ENCODE measurements around the gene SORCS2. TPM values are rescaled to one million over a fixed set of nuclear protein-coding genes. Genes with fewer than 3 reads are reported as not detected.

SORCS2 gene
- total RNA-seq, 1 donor from 2014 or later: 13.4 TPM

- DNase-seq: no peak
Measured at GRCh38 chr4:7736436-7737267, 544.3 kb downstream of the SORCS2 start.

- DNase-seq: no peak
Measured at GRCh38 chr4:7737268-7737645, 544.9 kb downstream of the SORCS2 start.

- no peak for DNase-seq
Measured at GRCh38 chr4:7737752-7738457, 545.6 kb downstream of the SORCS2 start.

DNA sequence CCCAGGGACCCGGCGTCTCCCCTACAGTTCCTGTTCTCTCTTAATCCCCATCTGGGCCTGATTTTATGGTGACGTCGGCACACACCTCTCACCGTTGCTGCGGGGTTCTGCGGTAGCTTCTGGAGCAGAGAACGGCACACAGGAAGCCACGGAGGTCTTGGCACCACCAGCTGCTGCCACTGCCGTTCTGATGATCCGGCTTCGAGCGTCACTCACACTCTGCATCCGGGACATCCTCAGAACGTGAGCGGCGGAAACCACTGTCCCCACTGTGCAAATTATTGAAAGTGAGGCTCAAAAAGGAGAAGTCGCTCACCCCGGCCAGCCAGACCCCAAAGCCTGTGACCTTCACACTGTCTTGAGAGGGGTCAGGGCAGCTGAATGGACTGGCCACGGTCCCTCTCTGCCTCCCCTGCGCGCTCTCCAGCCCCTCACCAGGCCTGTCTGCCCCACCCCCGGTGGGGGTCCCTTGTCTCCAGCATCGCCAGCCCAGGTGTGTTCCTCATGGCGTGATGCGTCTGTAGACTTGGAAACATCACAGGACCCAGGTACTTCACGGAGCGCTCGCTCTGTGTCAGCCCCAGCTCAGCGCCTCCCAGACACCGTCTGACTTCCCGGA lies 546.2 kb downstream of the SORCS2 start:
- no peak for DNase-seq

DNA sequence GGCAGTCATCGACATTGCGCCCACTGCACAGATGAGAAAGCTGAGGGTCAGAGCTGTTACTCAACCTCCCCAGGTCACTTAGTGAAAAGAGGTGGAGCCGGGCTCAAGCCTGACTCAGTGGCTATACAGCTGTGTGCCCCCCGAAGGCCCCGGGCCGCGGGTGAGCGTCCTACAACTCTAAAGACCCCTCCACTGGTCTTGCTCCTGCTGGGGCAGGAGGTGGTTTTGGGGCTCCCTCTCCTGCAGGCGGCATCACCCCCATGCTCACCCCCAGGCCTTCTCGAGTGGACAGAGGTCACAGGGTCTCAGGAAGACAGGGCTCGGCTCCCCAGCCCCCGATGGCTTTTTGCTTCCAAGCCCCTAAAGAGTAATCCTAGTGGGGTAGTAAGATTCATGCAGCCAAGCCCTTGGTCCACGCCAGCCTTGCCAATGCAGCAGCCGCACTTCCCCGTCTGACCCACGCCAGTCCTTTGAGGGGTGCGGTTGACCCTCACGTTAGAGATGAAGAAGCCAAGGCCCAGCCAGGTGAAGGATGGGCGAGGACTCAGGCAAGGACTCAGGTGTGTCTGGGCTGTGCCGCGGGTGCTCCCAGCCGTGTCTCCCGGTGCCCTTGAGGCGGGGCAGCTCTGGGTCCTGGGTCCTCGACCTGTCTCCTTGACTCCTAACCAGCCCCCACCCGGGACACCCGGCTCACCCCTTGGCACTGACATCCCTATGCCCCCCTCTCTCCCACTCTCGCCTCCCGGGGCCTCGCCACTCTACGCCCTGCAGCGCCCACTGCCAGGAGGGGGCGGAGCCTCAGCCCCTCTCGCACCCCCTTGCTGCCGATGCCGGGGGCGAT lies 547.0 kb downstream of the SORCS2 start:
- DNase-seq: no peak

DNA sequence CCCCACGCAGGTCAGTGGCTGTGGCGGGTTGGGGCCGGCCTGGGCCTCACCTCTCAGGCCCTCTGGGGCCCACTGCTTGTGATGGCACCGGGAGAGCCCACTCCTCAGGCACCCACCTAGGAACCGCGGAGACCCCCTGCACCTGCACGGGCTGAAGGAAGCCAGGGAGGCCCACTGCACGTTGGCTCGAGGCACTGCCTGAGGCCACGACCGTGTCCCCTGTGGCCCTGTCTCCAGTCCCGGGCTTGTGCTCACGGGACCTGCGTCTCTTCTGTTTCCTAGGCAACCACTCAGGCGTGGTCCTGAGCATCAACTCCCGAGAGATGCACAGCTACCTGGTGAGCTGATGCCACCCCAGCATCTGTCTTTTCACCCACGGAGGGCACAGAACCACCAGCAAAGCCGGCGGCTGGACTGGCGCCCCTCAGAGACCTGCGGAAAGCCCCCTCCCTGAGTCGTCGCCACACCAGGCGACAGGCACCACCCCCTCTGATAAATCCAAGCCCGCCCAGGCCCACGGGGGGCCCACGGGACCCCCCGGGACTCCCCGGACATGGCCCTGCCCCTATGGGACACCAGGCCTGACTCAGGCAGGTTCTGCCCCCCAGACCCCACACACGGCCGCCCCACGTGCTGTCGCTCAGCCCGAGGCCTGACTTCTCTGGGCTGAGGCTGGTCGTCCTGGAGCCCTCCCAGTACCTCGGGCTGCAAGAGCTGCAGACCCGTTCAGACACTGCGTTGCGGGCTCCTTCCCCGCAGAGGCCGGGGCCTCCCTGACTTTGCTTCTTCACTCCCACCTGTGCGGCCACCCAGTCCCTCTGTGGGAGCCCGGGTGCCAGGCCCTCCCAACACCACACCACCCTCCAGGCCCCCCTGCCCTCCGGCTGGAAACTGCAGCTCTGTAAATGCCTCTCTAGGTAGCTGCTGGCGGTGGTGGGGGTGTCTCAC lies 547.9 kb downstream of the SORCS2 start:
- no peak for DNase-seq

- no peak for DNase-seq
Measured at GRCh38 chr4:7740866-7741525, 548.7 kb downstream of the SORCS2 start.

GRCh38 chr4:7741946-7742806 lies 549.8 kb downstream of the SORCS2 start:
- no peak for DNase-seq

DNA sequence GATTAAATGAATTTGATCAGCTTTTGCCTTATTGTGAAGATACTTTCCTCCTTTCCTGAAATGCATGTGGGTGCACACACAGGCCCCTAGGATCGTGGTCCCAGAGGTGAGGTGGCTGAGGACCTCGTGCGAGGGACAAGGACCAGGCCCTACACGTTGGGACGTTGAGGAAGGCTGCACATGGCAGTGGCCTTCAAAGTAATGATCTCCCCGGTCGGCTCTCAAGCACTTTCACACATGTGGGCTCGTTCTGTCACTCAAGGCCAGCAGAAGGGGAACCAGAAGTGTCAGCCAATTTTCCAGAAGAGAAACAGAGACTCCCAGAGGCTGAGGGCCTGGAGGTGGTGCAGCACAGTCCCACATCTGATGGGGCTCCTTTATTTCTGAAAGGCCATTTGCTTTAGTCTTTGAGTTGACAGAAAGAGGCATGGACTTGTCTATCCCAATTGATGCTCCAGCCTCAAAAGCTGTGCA lies 550.5 kb downstream of the SORCS2 start:
- no peak for DNase-seq

DNA sequence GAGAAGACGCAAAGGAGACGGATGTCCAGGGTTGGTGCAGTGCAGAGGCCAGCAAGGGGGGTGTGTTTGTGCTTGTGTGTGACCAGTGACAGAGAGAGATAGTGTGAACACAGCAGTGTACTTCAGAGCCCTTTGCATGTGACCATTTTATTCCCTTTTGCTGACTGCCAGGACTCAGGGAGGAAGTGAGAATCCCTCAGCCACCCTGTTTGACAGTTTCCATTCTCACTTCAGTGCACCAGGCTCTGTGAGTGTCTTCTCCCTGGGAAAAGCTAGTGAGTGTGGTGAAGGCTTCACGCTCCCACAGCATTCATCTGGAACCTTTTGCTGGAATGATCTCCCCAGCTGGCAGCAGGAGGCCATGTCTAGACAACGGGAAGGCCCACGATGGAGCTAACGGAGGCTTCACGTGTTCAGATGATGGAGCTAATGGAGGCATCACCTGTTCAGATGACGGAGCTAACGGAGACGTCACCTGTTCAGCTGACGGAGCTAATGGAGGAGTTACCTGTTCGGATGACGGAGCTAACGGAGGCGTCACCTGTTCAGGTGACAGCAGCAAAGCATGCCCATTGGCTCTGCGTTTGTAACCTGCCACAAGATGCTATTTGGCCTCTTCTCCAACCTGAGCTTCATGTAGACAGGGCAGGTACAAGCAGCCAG lies 551.9 kb downstream of the SORCS2 start:
- no peak for DNase-seq

GRCh38 chr4:7745301-7745885 lies 553.1 kb downstream of the SORCS2 start:
- DNase-seq: no peak

- no peak for DNase-seq
Measured at GRCh38 chr4:7746351-7747061, 554.2 kb downstream of the SORCS2 start.

DNA sequence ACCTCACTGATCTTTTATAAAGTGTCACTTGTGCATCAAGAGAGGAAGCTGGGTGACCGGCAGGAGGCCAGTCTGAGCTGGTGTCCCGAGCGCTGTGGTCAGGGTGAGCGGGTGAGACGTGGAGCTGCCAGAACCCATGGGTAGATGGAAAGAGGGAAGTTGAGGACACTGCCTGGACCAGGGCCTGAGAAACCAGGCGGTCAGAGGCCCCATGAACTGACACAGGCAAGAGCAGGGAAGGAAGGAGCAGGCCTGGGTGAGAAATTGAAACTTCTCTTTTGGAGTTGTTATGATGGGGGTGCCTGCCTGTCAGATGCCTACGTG lies 554.7 kb downstream of the SORCS2 start:
- DNase-seq: no peak

DNA sequence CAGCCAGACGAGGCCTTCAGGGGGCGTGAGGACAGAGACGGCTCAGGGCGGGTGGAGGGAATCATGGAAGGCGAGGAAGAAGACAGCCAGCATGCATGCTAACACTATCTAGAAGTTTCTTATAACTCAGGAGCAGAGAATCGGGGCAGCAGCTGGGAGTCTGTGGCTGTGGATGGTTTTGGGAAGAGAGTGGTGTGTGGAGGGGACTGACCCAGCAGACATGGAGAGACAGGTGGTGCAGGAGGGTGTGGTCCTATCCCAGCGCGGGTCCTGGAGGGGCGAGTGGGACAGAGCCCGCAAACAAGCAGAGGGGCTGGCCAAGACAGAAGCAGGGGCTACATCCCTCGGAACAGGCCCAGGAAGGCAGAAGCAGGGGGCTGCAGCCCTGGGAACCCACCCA lies 555.2 kb downstream of the SORCS2 start:
- peak; percentile 64 for DNase-seq

GRCh38 chr4:7750523-7750922 lies 558.2 kb downstream of the SORCS2 start:
- DNase-seq: peak; percentile 43

- no peak for DNase-seq
Measured at GRCh38 chr4:7750972-7751371, 558.6 kb downstream of the SORCS2 start.

- no peak for DNase-seq
Measured at GRCh38 chr4:7752649-7753048, 560.3 kb downstream of the SORCS2 start.

DNA sequence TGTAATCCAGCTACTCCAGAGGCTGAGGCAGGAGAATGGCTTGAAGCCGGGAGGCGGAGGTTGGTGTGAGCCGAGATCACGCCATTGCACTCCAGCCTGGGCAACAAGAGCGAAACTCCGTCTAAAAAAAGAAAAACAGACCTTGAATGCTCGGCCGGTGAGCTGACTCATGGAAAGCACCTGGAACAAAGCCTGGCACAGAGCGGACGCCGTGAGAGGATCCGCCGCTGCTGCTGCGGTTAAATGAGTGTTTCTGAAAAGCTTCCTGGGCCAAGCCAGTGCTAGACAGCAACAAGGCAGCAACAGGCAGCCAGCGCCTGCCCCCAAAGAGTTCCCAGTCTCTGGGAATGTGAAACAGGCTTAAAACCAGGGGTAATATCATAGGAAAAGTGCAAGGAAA lies 560.9 kb downstream of the SORCS2 start:
- no peak for DNase-seq
